T-helper 1 cell treated with Interleukin-12 subunit alpha and Interleukin-12 subunit beta and Interleukin-4 antibody, amounts not matched to agents 30 ng/mL and 1 ng/mL, for 36 hours (primary cell): ENCODE measurements around the gene ZRANB1. TPM values are rescaled to one million over a fixed set of nuclear protein-coding genes. Genes with fewer than 3 reads are reported as not detected.
"Not testable (repeated sequence)": the region's sequence is repeated elsewhere in the genome, so short reads cannot be mapped to it uniquely, and the experiment has no call there.

Source experiments
- intact Hi-C: fragments of 100-400 bp; cut with micrococcal nuclease; formaldehyde crosslinking; loops from one replicate; pipeline ENCODE4 v1.15.1; 2024
- total RNA-seq: library from RNA; stranded (reverse); gene quantifications from 2 replicates; pipeline ENCODE4 v1.2.3, GENCODE V29; 2022

Gene ZRANB1
- total RNA-seq: 13.3 and 15.3 TPM in 2 replicates

GRCh38 chr10:124941823-124942222, at the start of gene ZRANB1:
TSS of gene ZRANB1 (plus strand) at chr10:124942123. CDS start at chr10:124942494, 371 bp downstream.
- intact Hi-C loops: no loop called here

- intact Hi-C loops: no loop called here
These were observed 49.0 kb upstream of the ZRANB1 start for GRCh38 chr10:124892905-124893304.

GRCh38 chr10:124894569-124895215, 47.2 kb upstream of the ZRANB1 start:
- intact Hi-C loops: no loop called here

- intact Hi-C loops: no loop called here
These were observed 45.2 kb upstream of the ZRANB1 start for GRCh38 chr10:124896751-124897150.

- intact Hi-C loops: no loop called here
These were observed 43.5 kb upstream of the ZRANB1 start for GRCh38 chr10:124898471-124898870.

GRCh38 chr10:124899151-124899550, 42.8 kb upstream of the ZRANB1 start:
- intact Hi-C loops: no loop called here

GRCh38 chr10:124902462-124902861, 39.5 kb upstream of the ZRANB1 start:
- intact Hi-C loops: no loop called here

- intact Hi-C loops: no loop called here
These were observed 38.8 kb upstream of the ZRANB1 start for GRCh38 chr10:124903111-124903510.

- intact Hi-C loops: no loop called here
These were observed 37.1 kb upstream of the ZRANB1 start for GRCh38 chr10:124904796-124905195.

GRCh38 chr10:124906551-124907001, 35.3 kb upstream of the ZRANB1 start:
- intact Hi-C loops: no loop called here

- intact Hi-C loops: no loop called here
These were observed 32.4 kb upstream of the ZRANB1 start for GRCh38 chr10:124909563-124909962.

- intact Hi-C loops: no loop called here
These were observed 30.5 kb upstream of the ZRANB1 start for GRCh38 chr10:124911124-124912067.

- intact Hi-C loops: no loop called here
These were observed 29.6 kb upstream of the ZRANB1 start for GRCh38 chr10:124912101-124912886.

- intact Hi-C loops: no loop called here
These were observed 28.8 kb upstream of the ZRANB1 start for GRCh38 chr10:124913167-124913566.

GRCh38 chr10:124914398-124914797, 27.5 kb upstream of the ZRANB1 start:
- intact Hi-C loops: not testable (repeated sequence)

GRCh38 chr10:124916098-124916584, 25.8 kb upstream of the ZRANB1 start:
- intact Hi-C loops: loop anchor here (1.0 to 5.0 kb wide), 15 partner anchors 115 to 1907 kb away; partner anchors contain the start of genes ABRAXAS2, ACADSB, BCCIP and BUB3

GRCh38 chr10:124916585-124917427, 25.1 kb upstream of the ZRANB1 start:
- intact Hi-C loops: loop anchor here (1.0 to 5.0 kb wide), 15 partner anchors 116 to 1908 kb away; partner anchors contain the start of genes ABRAXAS2, ACADSB, BCCIP and BUB3

GRCh38 chr10:124917428-124918190, 24.3 kb upstream of the ZRANB1 start:
- intact Hi-C loops: loop anchor here (2.0 to 5.0 kb wide), 7 partner anchors 220 to 1909 kb away; partner anchors contain the start of genes ACADSB, IKZF5 and OAT

- intact Hi-C loops: loop anchor here (5.0 kb wide), 4 partner anchors 221 to 1124 kb away; no protein-coding TSS in a partner anchor
These were observed 23.6 kb upstream of the ZRANB1 start for GRCh38 chr10:124918191-124918830.
